Cardiac septum (tissue), 1 donor: ENCODE results near the gene ZEB2. TPM values are rescaled to one million over a fixed set of nuclear protein-coding genes. Genes with fewer than 3 reads are reported as not detected.
"Not testable (repeated sequence)": the region's sequence is repeated elsewhere in the genome, so short reads cannot be mapped to it uniquely, and the experiment has no call there.

Experiments
- DNase-seq: peaks from one replicate; pipeline ENCODE4 v3.0.0-alpha.2; 2020; ENCODE audit warnings: low spot score
- intact Hi-C: fragments of 100-400 bp; cut with DNase I; formaldehyde crosslinking; loops from one replicate; pipeline ENCODE4 v1.14.0; 2022
- total RNA-seq: library from RNA; stranded (reverse); fragmentation: NEBNext Ultra II Directional; extraction: Animal tissue kit (Norgen Biotek cat#: 25700); gene quantifications from one replicate; pipeline ENCODE4 v1.2.1, GENCODE V29; 2021
- donor health status: DM: no; HTN: no; CAD: no.

Gene ZEB2
- total RNA-seq, 1 donor from 2014 or later, result 122 TPM

DNA sequence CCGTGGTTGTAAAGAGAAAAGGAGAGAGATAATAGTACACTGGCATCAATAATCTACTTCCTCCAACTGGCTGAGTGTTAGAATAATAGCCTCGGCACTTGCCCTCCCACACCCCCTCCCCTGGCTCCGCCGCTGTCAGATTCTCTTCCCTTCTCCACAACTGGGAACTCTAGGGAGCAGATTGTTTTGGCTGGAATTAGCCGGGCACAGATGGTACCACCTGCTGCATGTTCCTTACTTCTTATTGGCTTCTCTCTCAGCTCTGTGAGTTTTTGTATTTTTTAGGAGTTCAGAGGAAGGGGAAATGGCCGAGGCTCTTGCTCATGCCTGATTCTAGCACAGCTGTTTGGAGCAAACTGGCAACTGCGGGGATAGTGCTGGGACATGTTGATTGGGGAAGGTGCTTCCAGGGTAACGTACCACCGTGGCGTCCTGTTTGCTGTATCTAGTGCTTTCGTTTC lies 140.0 kb downstream of the ZEB2 start:
- intact Hi-C loops, result no loop called here

GRCh38 chr2:144378551-144378950 lies 141.4 kb downstream of the ZEB2 start:
- no peak for DNase-seq
- intact Hi-C loops, result no loop called here

More for the DNA sequence above, 140.0 kb downstream of the ZEB2 start:
- DNase-seq, result no peak

DNA sequence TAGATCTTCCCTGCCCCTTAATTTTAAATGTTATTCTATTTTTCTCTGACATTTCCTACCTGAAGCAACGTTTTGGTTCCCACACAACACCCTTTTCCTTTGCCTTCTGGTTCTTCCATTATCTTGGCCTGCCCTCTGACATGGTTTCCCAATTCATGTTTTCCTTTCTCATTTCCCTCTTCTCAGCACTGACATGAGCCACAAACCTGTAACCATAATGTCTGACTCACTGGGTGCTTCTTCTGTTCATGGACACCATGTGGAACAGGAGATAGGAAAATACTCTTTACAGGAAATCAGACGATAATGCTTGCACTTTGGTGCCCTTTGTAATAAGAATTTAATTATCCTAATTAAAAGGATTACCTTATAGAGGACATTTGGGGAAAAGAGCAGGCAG lies 142.0 kb downstream of the ZEB2 start:
- DNase-seq, result no peak
- intact Hi-C loops, result no loop called here

GRCh38 chr2:144376926-144377325 lies 143.0 kb downstream of the ZEB2 start:
- intact Hi-C loops, result no loop called here
- no peak for DNase-seq

- intact Hi-C loops, result no loop called here
- DNase-seq, result no peak
These were observed 143.5 kb downstream of the ZEB2 start for GRCh38 chr2:144376460-144376859.

GRCh38 chr2:144374163-144374661 lies 145.7 kb downstream of the ZEB2 start:
- intact Hi-C loops, result no loop called here
- no peak for DNase-seq

GRCh38 chr2:144372410-144373080 lies 147.4 kb downstream of the ZEB2 start:
- intact Hi-C loops, result no loop called here
- DNase-seq, result no peak

- intact Hi-C loops, result no loop called here
- no peak for DNase-seq
These were observed 148.9 kb downstream of the ZEB2 start for GRCh38 chr2:144370937-144371584.

GRCh38 chr2:144369416-144369815 lies 150.5 kb downstream of the ZEB2 start:
- no peak for DNase-seq
- intact Hi-C loops, result no loop called here

- intact Hi-C loops, result no loop called here
- no peak for DNase-seq
These were observed 153.0 kb downstream of the ZEB2 start for GRCh38 chr2:144366825-144367429.

DNA sequence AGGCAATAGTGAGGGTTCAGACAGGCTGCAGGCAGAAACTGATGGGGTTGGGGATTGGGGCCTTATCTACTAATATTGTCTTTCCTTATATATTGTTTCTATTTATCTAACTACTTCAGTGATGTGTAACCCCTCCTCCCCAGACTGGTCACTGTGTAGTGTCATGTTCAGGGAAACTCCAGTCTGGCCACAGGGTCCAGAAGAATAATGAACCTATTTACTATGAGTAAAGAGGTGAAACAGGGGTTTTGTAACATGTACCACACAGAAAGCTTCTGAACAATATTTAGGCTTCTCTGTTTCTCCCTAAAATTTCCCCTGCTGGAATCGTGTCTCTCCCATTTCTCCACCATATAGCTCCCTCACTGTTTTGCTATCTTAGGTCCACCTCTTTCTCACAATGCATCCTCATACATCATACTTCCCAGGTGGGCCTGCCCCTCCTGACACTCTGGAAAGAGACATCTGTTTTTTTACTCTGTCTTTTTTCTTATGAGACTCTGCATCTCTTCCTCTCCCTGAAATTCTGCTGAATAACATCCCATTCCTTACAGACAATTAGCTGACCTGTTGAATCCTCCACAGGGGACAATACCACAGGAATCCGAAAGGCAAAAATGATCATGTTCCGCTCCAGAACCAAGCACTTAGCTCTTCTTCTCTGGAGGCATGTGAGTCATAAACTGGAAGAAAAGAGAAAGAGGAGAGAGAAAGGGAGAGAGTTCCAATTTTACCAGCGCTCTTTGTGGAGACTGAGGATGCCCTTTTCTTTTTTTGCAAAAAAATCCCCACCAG lies 154.8 kb downstream of the ZEB2 start:
- no peak for DNase-seq
- intact Hi-C loops, result no loop called here

- DNase-seq, intact Hi-C loops: not testable (repeated sequence)
These were observed 155.7 kb downstream of the ZEB2 start for GRCh38 chr2:144364247-144364646.

DNA sequence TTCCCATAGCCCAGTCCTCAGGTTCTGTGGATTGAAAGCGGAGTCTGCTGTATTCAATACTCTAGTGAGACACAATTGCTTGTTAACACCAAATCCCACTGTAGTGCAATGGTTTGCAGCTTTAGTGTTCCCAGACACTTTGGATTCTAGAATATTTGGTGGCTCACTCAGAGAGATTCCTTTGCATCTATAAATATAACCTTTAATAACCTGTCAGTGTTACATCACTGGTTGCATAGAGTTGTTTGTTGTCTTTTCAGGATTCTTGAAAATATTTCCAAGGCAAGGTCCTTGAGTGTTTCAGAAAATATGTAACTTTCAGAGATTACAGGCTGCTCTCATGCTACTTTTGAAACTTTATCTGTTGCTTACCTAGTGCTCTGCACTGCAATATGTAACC lies 157.5 kb downstream of the ZEB2 start:
- intact Hi-C loops, result no loop called here

GRCh38 chr2:144361742-144362141 lies 158.2 kb downstream of the ZEB2 start:
- DNase-seq, result no peak
- intact Hi-C loops, result no loop called here

More for the DNA sequence above, 157.5 kb downstream of the ZEB2 start:
- no peak for DNase-seq

- DNase-seq, result no peak
- intact Hi-C loops, result no loop called here
These were observed 160.2 kb downstream of the ZEB2 start for GRCh38 chr2:144359684-144360083.

DNA sequence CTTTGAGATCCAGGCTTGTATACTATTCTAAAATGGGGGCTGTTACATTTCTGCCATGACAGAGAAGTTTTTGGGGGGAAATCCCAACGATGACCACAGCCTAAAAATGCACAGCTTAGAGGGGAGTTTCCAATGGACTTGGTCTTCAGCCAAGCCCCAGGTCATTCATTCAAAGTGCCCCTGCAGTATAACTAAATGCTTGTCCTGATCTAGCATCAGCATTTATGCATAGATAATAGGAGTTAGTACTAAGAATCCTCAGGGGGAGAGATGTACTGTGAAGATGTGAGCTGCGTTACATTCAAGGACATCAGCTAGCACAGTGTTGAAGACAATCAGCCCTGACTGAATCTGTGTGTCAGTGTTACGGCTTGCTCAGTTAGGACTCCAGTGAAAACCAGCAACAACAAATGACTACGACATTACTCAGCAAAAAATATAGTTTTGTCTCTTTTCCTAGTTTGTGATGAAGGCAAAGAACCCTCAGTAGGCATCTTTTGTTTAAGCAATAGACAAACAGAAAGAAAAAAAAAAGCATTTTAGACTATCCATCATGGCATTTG lies 160.9 kb downstream of the ZEB2 start:
- no peak for DNase-seq
- intact Hi-C loops, result no loop called here

- intact Hi-C loops, result no loop called here
- no peak for DNase-seq
These were observed 161.4 kb downstream of the ZEB2 start for GRCh38 chr2:144358374-144358964.

GRCh38 chr2:144357623-144358373 lies 162.1 kb downstream of the ZEB2 start:
- no peak for DNase-seq
- intact Hi-C loops, result no loop called here

DNA sequence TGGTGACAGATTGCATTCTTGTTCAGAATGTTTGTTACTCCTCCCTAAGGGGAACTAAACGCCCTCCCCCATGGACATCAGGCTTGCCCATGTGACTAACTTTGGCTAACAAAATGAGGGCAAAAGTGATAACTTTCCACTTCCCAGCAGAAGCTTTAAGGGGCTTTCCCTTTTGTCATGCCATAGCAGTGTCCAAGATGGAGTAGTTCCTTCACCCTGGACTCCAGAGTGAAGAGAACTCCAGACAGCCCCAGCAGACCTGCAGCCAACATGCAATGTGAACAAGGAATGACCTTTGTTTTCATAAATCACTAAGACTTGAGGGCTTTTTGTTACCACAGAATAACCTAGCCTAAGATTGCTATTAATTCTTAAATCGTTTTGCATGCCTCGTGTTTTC lies 163.5 kb downstream of the ZEB2 start:
- no peak for DNase-seq
- intact Hi-C loops, result no loop called here
